Glomerular visceral epithelial cell (primary cell): Measurements from ENCODE around the gene IZUMO2.

Experiments used
- DNase-seq: peaks from one replicate; pipeline ENCODE4 v3.0.0-alpha.2; 2016; ENCODE audit errors: extremely low spot score

Gene IZUMO2

DNA sequence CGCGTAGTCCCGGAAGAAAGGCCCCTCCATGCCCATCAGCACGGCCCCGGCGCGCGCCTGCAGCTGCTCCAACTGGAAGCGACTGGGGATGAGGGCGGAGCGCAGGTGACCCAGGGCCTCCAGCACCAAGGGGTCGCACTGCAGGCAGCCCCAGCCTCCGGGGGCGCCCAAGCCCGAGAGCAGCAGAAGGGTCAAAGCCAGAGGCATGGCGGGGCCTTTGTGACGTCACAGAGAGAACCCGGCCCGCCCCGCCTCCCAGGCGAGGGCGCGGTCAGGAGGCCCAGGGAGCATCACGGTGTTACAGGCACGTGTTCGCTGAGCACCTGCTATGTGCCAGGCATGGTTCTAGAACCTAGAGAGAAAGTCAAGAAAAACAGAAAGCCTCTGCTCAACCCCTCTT is at the start of gene IZUMO2:
IZUMO2 (minus strand) TSS at position 294 of the 400 bp plus-strand sequence; CDS start at position 207, 87 bp downstream.
- no peak for DNase-seq

DNA sequence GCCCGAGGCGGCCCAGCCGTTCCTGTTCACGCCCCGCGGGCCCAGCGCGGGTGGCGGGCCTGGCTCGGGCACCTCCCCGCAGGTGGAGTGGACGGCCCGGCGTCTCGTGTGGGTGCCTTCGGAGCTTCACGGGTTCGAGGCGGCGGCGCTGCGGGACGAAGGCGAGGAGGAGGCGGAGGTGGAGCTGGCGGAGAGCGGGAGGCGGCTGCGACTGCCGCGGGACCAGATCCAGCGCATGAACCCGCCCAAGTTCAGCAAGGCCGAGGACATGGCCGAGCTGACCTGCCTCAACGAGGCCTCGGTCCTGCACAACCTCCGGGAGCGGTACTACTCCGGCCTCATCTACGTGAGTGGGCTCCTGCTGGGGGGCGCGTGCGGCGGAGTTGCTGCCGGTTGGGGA is 47.3 kb upstream of the IZUMO2 start:
- DNase-seq: no peak

DNA sequence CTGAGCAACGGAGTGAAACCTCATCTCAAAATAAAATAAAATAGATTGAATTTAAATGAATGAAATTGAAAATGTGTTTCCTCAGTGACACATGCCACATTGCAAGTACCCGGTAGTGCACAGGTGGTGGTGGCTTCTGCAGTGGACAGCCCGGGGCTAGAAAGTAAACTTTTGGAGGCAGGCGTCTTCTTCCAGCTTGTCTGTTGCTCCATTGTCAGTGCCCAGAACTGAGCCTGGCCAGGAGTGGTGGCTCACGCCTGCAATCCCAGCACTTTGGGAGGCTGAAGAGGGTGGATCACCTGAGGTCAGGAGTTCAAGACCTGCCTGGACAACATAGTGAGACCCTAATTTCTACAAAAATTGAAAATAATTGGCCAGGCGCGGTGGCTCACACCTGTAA is 46.0 kb upstream of the IZUMO2 start:
- DNase-seq: no peak

- no peak for DNase-seq
Observed at GRCh38 chr19:50207730-50208129, 44.6 kb upstream of the IZUMO2 start.

GRCh38 chr19:50206191-50206590 is 43.1 kb upstream of the IZUMO2 start:
- no peak for DNase-seq

- DNase-seq: no peak
Observed at GRCh38 chr19:50205681-50206138, 42.6 kb upstream of the IZUMO2 start.

GRCh38 chr19:50204811-50205675 is 42.0 kb upstream of the IZUMO2 start:
- DNase-seq: no peak

- DNase-seq: no peak
Observed at GRCh38 chr19:50204081-50204428, 41.0 kb upstream of the IZUMO2 start.

DNA sequence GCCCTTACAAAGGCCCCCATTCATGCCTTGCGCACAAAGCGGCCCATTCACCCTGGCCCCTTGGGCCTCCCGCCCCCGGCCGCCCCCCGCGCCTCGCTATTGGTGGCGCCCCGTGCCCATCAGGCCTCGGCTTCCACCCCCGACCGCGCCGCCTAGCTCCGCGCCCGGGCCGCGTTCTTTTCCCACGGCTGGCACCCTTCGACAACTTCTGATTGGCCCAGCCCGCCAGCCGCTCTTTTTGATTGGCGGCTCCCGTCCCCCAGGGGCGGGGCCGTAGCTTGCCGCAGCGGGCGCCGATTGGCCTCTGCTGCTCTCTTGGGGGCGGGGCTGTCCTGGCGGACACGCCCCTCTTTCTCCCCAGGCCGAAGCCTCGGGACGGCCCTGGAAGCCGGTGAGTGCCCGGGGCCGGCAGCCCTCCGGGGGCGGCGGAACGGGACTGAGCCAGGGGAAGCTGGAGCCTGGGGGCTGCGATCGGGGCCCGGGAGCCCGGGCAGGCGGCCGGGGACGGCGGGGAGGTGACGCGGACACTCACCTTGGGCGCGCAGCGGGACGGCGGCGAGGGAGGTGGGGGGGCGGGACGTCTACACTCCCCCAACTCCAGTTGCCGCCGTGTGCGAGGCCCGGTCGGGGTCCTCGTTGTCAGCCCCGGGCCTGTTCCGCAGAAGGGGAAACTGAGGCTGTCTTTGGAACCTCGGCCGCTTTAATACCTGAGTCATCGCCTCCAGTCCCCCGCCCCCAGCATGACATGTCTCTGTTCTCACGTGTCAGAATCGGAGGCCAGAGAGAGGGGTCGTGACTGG is 40.4 kb upstream of the IZUMO2 start, which contains the start of gene MYH14:
MYH14 (plus strand) TSS at position 342 of the 800 bp plus-strand sequence. CDS start 6,744 bp downstream, outside the sequence.
- DNase-seq: no peak

DNA sequence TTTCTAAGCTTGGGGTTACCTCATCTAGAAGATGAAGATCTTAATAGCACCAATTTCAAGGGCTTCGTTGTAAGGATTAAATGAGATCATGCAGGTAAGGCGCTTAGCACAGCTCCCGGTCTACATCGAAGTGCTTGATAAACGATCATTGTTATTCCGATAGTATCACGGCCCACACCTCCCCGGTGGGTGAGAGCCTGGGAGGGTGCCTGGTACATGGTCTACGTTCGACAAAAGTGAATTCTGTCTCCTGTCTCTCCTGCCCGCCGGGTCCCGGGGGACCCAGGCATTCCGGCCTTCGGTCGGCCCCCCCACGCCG is 39.8 kb upstream of the IZUMO2 start:
- no peak for DNase-seq

DNA sequence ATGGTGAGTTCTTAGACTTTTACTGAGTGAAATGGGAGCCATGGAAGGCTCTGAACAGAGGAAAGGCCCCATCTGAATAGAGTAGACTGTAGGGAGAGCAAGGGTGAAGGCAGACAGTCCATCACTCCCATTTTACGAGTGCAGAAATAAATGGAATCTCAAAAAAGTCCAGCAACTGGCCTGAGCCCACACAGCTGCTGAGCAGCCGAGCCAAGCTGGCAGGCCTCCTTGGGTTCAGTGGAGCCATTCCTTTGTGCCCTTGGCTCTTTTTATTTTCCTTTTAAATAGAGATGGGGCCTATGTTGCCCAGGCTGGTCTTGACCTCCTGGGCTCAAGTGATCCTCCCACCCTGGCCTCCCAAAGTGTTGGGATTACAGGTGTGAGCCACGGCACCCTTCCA is 39.3 kb upstream of the IZUMO2 start:
- no peak for DNase-seq

DNA sequence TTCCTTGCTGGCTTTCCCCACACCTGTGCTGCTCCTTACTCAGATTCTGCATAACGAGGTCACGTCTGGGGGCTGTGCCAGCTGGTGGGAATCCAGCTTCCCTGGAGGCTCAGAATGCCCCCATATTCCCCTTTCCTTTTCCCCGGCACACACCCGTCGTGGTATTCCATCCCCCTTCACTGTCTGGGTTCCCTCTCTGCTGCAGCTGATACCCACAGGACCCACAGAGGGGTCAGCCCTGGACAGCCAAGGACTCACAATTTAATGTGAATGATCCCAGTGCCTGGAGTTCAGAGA is 36.1 kb upstream of the IZUMO2 start:
- no peak for DNase-seq

- DNase-seq: no peak
Observed at GRCh38 chr19:50198431-50199258, 35.6 kb upstream of the IZUMO2 start.

DNA sequence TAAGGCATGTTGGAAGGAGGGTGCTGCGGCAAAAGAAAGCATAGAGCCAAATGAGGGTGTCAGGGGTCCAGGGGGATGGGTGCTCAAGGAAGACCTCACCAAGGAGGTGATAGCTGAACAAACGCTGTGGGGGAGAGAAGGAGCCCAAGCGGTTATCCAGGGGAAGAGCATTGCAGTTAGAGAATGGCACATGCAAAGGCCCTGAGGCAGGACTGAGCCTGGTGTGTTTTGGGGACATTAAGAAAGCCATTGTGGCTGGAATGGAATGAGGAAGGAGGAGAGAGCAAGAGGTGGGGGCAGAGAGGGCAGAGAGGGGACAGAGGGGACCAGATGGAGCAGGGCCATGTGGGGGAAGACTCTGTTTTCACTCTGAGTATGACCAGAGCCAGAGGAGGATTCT is 34.3 kb upstream of the IZUMO2 start:
- DNase-seq: no peak

DNA sequence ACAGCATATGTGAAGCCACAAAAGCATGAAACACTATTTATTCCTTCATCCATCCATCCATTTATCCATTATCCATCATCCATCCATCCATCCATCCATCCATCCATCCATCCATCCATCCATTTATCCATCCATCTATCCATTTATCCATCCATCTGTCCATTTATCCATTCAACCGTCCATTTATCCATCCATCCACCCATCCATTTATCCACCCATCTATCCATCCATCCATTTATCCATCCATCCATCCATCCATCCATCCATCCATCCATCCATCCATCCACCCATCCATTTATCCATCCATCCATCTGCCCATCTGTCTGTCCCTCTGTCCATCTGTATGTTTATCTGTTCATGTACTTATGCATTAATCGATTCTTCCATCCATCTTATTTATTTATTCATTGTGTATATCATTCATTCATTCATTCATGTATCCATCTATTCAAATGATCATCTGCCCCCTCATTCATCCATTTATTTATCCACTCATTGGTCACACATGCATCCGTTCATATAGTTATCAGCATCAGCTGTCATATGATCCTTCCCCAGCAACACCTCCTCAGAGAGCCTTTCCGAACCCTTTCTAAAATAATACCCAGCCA is 33.3 kb upstream of the IZUMO2 start:
- DNase-seq: no peak

DNA sequence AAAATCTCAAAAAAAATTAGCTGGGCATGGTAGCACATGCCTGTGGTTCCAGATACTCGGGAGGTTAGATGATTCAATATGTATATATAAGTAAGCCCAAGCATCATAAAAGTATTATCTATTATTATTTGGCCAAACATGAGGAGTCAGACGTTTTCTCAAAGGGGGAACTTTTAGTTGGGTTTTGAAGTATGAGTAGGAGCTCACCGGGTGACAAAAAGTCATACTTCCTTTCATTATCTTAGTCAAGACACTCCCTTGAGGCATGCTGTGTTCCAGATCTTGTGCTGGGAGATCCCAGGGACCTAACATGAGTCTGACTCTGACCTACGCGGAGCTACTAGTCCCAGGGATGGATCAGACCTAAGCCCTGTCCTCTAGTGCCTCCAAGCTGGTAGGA is 32.1 kb upstream of the IZUMO2 start:
- DNase-seq: no peak

DNA sequence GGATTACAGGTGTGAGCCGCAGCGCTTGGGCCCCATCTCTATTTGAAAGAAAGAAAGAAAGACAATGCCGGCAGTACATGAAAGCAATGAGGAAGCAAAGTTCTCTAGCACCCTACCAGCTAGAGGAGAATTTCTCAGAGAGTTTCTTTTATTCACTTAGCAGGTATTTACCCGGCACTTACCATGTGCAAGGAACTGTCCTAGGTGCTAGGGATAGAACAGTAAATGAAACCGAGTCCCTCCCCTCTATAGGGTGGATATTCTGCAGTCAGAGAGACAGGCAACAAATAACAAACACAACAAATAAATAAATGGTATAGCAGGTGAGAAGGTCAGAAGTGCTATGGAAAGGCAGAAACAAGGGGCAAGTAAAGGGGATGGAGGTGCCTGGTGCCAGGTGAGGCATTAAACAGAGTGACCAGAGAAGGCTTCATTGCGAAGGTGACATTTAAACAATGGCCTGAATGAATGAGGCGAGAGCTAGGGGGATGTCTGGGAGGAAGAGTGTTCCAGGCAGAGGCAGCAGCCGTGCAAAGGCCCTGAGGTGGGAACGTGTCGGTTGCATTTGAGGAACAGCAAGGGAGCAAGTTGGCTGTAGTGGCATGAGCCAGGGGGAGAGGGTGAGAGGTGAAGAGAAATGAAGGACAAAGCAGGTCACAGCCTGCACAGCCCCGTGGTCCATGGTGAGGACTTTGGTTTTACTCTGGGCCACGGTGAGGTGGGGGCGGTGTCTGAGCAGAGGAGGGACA is 29.6 kb upstream of the IZUMO2 start:
- DNase-seq: no peak

DNA sequence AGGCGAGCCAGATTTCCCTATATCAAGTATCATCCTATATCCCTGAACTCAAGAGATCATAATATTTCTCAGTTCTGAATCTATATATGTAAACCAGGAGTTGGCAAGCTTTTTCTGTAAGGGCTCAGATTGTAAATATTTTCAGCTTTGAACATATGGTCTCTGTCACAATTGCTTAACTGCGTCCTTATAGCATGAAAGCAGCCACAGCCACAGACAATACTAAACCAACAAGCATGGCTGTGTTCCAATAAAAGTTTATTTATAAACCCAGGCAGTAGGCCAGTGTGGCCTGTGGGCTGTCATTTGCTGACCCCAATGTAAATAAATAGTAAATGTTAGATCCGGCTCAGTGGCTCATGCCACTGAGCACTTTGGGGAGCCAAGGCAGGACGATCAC is 28.1 kb upstream of the IZUMO2 start:
- DNase-seq: no peak

DNA sequence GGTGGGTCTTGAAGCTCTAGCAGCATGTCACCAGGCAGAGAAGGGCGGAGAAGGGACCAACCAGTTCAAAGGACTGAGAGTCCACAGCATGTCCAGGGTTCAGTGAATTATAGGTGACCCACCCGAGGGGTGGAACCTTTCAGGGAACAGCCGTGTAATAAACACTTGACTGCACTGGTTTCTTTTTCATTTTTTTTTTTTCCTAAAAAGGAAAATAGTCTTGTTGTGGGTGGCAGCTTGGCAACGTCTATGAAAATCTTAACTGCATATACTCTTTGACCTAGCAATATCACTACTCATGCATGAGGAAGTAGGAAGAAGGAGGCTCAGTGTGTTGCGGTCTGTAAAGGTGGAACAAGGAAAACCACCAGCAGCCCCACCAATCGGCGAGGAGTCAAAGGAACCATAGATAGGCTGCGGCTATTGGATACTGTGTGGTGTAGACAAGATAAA is 27.4 kb upstream of the IZUMO2 start:
- no peak for DNase-seq

DNA sequence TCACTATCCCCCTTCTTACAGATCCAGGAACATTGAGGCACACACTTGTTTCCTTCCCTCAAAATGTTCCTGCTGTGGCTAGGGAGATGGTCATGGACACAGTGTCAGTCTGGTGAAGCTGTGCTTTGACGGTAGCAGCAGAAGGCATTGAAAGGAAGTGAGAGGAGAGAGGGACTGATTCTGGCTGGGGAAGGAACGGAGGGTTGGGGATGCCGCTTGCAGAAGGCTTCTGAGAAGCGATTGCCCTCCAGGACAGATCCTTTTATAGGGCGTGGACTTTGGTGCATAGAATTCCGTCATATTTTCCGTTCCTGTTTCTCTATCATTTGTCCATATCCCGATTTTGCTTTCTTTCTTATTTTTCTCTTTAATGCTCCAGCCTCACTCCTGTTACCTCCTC is 26.2 kb upstream of the IZUMO2 start:
- DNase-seq: no peak

- no peak for DNase-seq
Observed at GRCh38 chr19:50187937-50188336, 24.9 kb upstream of the IZUMO2 start.
